Upper lobe of right lung (tissue), 1 donor: Measurements from ENCODE around the gene TMEM229B. TPM values are rescaled to one million over a fixed set of nuclear protein-coding genes. Genes with fewer than 3 reads are reported as not detected.

ENCODE experiments used
- ATAC-seq: fragments of 200-7000 bp; cut with Tn5 transposase; one replicate; pipeline ENCODE4 v1.9.1; 2020; ENCODE audit warnings: mild to moderate bottlenecking, moderate library complexity
- DNase-seq: peaks from one replicate; pipeline ENCODE4 v3.0.0-alpha.2; 2020
- H3K27ac ChIP-seq: fragments of 200-600 bp; one replicate; pipeline ENCODE4 v1.8.0; 2022
- H3K27me3 ChIP-seq: fragments of 200-600 bp; one replicate; pipeline ENCODE4 v1.8.0; 2022; ENCODE audit warnings: mild to moderate bottlenecking
- H3K36me3 ChIP-seq: fragments of 200-600 bp; one replicate; pipeline ENCODE4 v1.8.0; 2022
- H3K4me1 ChIP-seq: fragments of 200-600 bp; one replicate; pipeline ENCODE4 v1.8.0; 2022
- H3K4me3 ChIP-seq: fragments of 200-600 bp; one replicate; pipeline ENCODE4 v1.8.0; 2022; ENCODE audit warnings: mild to moderate bottlenecking
- H3K9me3 ChIP-seq: fragments of 200-600 bp; one replicate; pipeline ENCODE4 v1.8.0; 2022
- CTCF ChIP-seq: fragments of 200-600 bp; IDR thresholded peaks from one replicate; pipeline ENCODE4 v1.8.0; 2022; ENCODE audit warnings: antibody characterized with exemption
- intact Hi-C: fragments of 100-400 bp; cut with DNase I; formaldehyde crosslinking; loops from one replicate; pipeline ENCODE4 v1.11.0; 2022
- total RNA-seq: library from RNA; stranded (reverse); fragmentation: NEBNext Ultra II Directional; extraction: Animal tissue kit (Norgen Biotek cat#: 25700); gene quantifications from one replicate; pipeline ENCODE4 v1.2.1, GENCODE V29; 2021
- donor health status: DM: no; HTN: yes; CAD: no; lungs with severe emphysema.

Gene TMEM229B
- total RNA-seq, 1 donor from 2014 or later = 5.4 TPM

DNA sequence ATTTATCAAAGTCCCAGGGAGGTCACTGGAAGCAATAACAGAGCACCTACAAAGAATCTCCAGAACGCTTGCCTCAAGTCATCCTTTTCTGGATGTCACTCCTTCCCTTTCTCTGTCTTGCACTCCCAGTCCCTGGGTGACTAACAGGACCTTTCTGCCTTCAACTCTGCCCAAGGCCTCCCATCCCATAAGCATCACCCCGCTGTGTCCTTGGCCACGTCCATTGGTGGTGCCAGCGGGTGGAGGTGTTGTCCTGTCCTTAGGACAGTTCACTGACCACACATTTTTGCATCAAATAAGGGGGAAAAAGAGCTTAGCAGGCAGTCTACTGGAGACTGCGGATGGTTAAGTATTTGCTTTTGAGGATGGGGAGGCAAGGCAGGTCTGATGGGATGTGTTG lies 52.9 kb downstream of the TMEM229B start:
- H3K27ac ChIP-seq = no peak overlapping the region
- no peaks in the 10 kb centered on the region for H3K9me3 ChIP-seq
- ATAC-seq (no peak), DNase-seq (no peak)
- intact Hi-C loops = no loop called here
- H3K4me3 ChIP-seq = no peak overlapping the region
- H3K4me1 ChIP-seq = no peaks in the 10 kb centered on the region
- no peak for TF ChIP-seq CTCF
- H3K27me3 ChIP-seq = no peaks in the 10 kb centered on the region
- no peaks in the 10 kb centered on the region for H3K36me3 ChIP-seq

DNA sequence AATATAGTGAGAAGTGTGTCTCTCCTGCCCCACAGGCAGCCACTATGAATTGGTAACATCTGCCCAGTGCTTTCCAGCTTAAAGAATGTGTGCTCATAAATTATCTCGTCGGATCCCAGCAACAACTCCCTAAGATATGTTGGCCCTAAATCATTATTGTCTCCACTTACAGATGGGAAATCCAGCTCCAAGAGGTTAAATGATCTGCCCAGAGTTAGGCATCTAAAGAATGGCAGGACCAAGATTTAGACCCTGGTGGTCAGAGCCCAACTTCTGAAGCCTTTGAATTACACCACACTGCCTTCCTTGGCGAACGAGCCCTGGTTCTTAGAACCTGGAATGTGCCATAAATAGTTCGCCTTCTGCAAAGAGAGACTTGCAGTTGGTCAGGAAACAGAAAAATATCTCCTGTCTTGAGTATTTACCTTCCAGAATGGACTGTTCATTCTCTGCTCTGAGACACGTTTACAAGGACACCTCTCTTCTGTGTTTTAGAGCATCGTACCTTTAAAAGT lies 56.4 kb downstream of the TMEM229B start:
- ATAC-seq (no peak), DNase-seq (no peak)
- no peaks in the 10 kb centered on the region for H3K4me1 ChIP-seq
- no peaks in the 10 kb centered on the region for H3K36me3 ChIP-seq
- intact Hi-C loops = no loop called here
- no peak overlapping the region for H3K4me3 ChIP-seq
- H3K9me3 ChIP-seq = no peaks in the 10 kb centered on the region
- TF ChIP-seq CTCF = no peak
- H3K27me3 ChIP-seq = no peaks in the 10 kb centered on the region
- no peak overlapping the region for H3K27ac ChIP-seq

- TF ChIP-seq CTCF = no peak
- Histone ChIP-seq H3K36me3 (no peaks in the 10 kb centered on the region), H3K4me3 (no peak overlapping the region), H3K9me3 (no peaks in the 10 kb centered on the region), H3K4me1 (no peaks in the 10 kb centered on the region), H3K27ac (no peak overlapping the region), H3K27me3 (peaks cover 7% of the 10 kb centered on the region)
- no peak for ATAC-seq
- intact Hi-C loops = loop anchor here (5.0 kb wide), 1 partner anchor 148 kb away; no protein-coding TSS in a partner anchor
- no peak for DNase-seq
Observed at GRCh38 chr14:67429510-67430205, 58.9 kb downstream of the TMEM229B start.

- Histone ChIP-seq H3K4me1 (no peaks in the 10 kb centered on the region), H3K36me3 (no peaks in the 10 kb centered on the region), H3K27me3 (peaks cover 7% of the 10 kb centered on the region), H3K4me3 (no peak overlapping the region), H3K9me3 (no peaks in the 10 kb centered on the region), H3K27ac (no peak overlapping the region)
- peak; percentile 40 for ATAC-seq
- TF ChIP-seq CTCF = no peak
- intact Hi-C loops = loop anchor here (5.0 kb wide), 1 partner anchor 149 kb away; no protein-coding TSS in a partner anchor
- DNase-seq = no peak
Observed at GRCh38 chr14:67428501-67429031, 60.0 kb downstream of the TMEM229B start.

DNA sequence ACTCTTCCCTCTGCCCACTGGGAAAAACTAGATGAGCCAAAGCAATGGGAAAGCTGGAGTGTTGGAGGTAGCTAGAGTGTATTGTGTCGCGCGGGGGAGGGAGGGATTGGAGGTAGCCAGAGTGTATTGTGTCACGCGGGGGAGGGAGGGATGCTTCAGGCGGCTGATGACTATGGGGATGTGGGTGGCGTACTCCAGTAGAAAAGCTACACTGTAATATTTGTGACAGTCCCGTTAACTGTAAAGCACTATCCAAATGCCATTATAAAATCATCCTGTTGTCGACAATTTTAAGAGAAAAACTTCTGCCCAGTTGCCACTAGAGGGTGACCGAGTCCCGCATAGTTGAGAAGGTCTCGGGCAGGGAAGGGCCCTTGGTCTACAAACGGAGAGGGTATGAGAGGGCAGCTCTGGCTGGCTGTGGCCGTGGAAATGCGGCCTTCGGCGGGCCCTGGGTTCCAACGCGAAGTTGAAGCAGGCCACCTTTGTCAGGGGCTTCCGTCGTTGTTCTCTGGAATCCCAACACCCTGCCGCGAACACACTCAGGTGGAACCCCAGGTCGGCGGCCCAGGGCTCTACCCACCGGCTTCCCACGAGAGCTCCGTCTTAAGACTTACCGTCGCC lies 61.4 kb downstream of the TMEM229B start:
- H3K27me3 ChIP-seq = peaks cover 7% of the 10 kb centered on the region
- H3K4me1 ChIP-seq = no peaks in the 10 kb centered on the region
- no peaks in the 10 kb centered on the region for H3K9me3 ChIP-seq
- no peaks in the 10 kb centered on the region for H3K36me3 ChIP-seq
- intact Hi-C loops = loop anchor here (5.0 kb wide), 1 partner anchor 150 kb away; no protein-coding TSS in a partner anchor
- peak; percentile 81 for TF ChIP-seq CTCF
- DNase-seq (peak; percentile 81), ATAC-seq (peak; percentile 90)
- H3K27ac ChIP-seq = no peak overlapping the region
- no peak overlapping the region for H3K4me3 ChIP-seq
